HepG2 (cell line): ENCODE data around the gene PARP14.

Experiments
- CEBPZ ChIP-seq: IDR thresholded peaks from 2 replicates; pipeline ENCODE4 v1.6.1; 2012; ENCODE audit warnings: low read length, improper control_type of control experiment
- CTCF ChIP-seq: sonication (generic); formaldehyde crosslinking; IDR thresholded peaks from 2 replicates; pipeline ENCODE4 v1.5.0; 2020; ENCODE audit warnings: mild to moderate bottlenecking, missing genetic modification reagents, moderate library complexity
- ETV6 ChIP-seq: sonication (generic); formaldehyde crosslinking; conservative IDR thresholded peaks from 2 replicates; pipeline ENCODE4 v1.4.0; 2020; ENCODE audit warnings: missing genetic modification reagents
- KAT8 ChIP-seq: IDR thresholded peaks from 2 replicates; pipeline ENCODE4 v1.6.1; 2016; ENCODE audit warnings: missing genetic modification reagents, missing compliant biosample characterization
- ZNF230 ChIP-seq: sonication (generic); formaldehyde crosslinking; IDR thresholded peaks from 2 replicates; pipeline ENCODE4 v1.4.0; 2020; ENCODE audit warnings: mild to moderate bottlenecking, missing genetic modification reagents
- ZNF563 ChIP-seq: sonication (generic); formaldehyde crosslinking; IDR thresholded peaks from 2 replicates; pipeline ENCODE4 v1.8.0; 2022; ENCODE audit warnings: mild to moderate bottlenecking, moderate library complexity, missing genetic modification reagents
- TF ChIP-seq, protein P1 (sequence below): sonication (generic); formaldehyde crosslinking; IDR thresholded peaks from 2 replicates; pipeline ENCODE4 v1.5.0; 2020; ENCODE audit warnings: missing genetic modification reagents

- TF ChIP-seq ZNF230 (no peak), CEBPZ (no peak), CTCF (CRISPR knock-in tag) (no peak), ZNF563 (CRISPR knock-in tag) (no peak), KAT8 (CRISPR knock-in tag) (no peak), ETV6 (no peak)
- TF ChIP-seq, protein P1, sequence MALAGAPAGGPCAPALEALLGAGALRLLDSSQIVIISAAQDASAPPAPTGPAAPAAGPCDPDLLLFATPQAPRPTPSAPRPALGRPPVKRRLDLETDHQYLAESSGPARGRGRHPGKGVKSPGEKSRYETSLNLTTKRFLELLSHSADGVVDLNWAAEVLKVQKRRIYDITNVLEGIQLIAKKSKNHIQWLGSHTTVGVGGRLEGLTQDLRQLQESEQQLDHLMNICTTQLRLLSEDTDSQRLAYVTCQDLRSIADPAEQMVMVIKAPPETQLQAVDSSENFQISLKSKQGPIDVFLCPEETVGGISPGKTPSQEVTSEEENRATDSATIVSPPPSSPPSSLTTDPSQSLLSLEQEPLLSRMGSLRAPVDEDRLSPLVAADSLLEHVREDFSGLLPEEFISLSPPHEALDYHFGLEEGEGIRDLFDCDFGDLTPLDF (CRISPR knock-in tag), result no peak
Measured at GRCh38 chr3:122728186-122728585, 47.5 kb downstream of the PARP14 start.
